KMS-11 (cell line): ENCODE data around the gene PIGV.

ENCODE experiments used
- H2AFZ ChIP-seq: fragments of 200-600 bp; sonication (generic); 2 replicates; pipeline ENCODE4 v1.6.1; 2016; ENCODE audit warnings: antibody characterized with exemption, mixed run types, low read depth
- H3K27ac ChIP-seq: fragments of 200-600 bp; sonication (generic); 2 replicates; pipeline ENCODE4 v1.6.1; 2016; ENCODE audit warnings: mild to moderate bottlenecking, mixed run types
- H3K27me3 ChIP-seq: fragments of 200-600 bp; sonication (generic); 2 replicates; pipeline ENCODE4 v1.6.1; 2017; ENCODE audit warnings: mild to moderate bottlenecking, low read depth, mixed run types, moderate library complexity; ENCODE audit not compliant: insufficient read depth
- H3K36me3 ChIP-seq: fragments of 200-600 bp; sonication (generic); 2 replicates; pipeline ENCODE4 v1.6.1; 2017; ENCODE audit warnings: mild to moderate bottlenecking, mixed run types; ENCODE audit not compliant: insufficient read depth
- H3K4me1 ChIP-seq: fragments of 200-600 bp; sonication (generic); 2 replicates; pipeline ENCODE4 v1.6.1; 2016; ENCODE audit warnings: mild to moderate bottlenecking, low read depth, mixed run types; ENCODE audit not compliant: poor library complexity, severe bottlenecking
- H3K4me2 ChIP-seq: fragments of 200-600 bp; sonication (generic); 2 replicates; pipeline ENCODE4 v1.7.0; 2016; ENCODE audit warnings: mild to moderate bottlenecking, mixed run types
- H3K4me3 ChIP-seq: fragments of 200-600 bp; sonication (generic); IDR thresholded peaks from 2 replicates; pipeline ENCODE4 v1.6.1; 2017; ENCODE audit warnings: low read depth, low read length, mixed read lengths; ENCODE audit not compliant: insufficient read depth
- H3K79me2 ChIP-seq: fragments of 200-600 bp; sonication (generic); 2 replicates; pipeline ENCODE4 v1.6.1; 2016; ENCODE audit warnings: low read depth, mixed run types; ENCODE audit not compliant: insufficient read depth
- H3K9ac ChIP-seq: fragments of 200-600 bp; sonication (generic); 2 replicates; pipeline ENCODE4 v1.6.1; 2016; ENCODE audit warnings: mild to moderate bottlenecking, mixed run types
- H4K20me1 ChIP-seq: fragments of 200-600 bp; sonication (generic); 2 replicates; pipeline ENCODE4 v1.6.1; 2016; ENCODE audit warnings: mild to moderate bottlenecking, mixed run types; ENCODE audit not compliant: insufficient read depth
- CTCF ChIP-seq: fragments of 200-600 bp; sonication (generic); conservative IDR thresholded peaks from 2 replicates; pipeline ENCODE4 v1.6.1; 2017; ENCODE audit warnings: low read depth, mild to moderate bottlenecking, antibody characterized with exemption, low read length, moderate library complexity, mixed read lengths

PIGV gene

GRCh38 chr1:26780344-26780957 lies 7.3 kb upstream of the PIGV start:
- peaks cover 7% of the 10 kb centered on the region for H3K27me3 ChIP-seq
- H3K9ac ChIP-seq, result no peak overlapping the region
- TF ChIP-seq CTCF, result no peak
- peaks cover 9% of the 10 kb centered on the region; the same call in 1 of the 2 replicates for H3K36me3 ChIP-seq
- no peaks in the 10 kb centered on the region for H3K79me2 ChIP-seq
- H4K20me1 ChIP-seq, result 0 out of 2 replicates have a peak, but pooled peaks cover 6% of the 10 kb centered on the region
- peaks cover 38% of the 10 kb centered on the region for H3K4me1 ChIP-seq
- H3K4me2 ChIP-seq, result no peak overlapping the region
- no peak overlapping the region for H2AFZ ChIP-seq
- no peak overlapping the region for H3K27ac ChIP-seq
- no peak overlapping the region for H3K4me3 ChIP-seq

GRCh38 chr1:26781206-26781825 lies 6.4 kb upstream of the PIGV start:
- H2AFZ ChIP-seq, result no peak overlapping the region
- no peak overlapping the region for H3K9ac ChIP-seq
- peaks cover 4% of the 10 kb centered on the region; the same call in 1 of the 2 replicates for H3K36me3 ChIP-seq
- 0 out of 2 replicates have a peak, but pooled peaks cover 6% of the 10 kb centered on the region for H4K20me1 ChIP-seq
- H3K27me3 ChIP-seq, result peaks cover 10% of the 10 kb centered on the region
- H3K79me2 ChIP-seq, result no peaks in the 10 kb centered on the region
- TF ChIP-seq CTCF, result no peak
- H3K4me2 ChIP-seq, result no peak overlapping the region
- no peak overlapping the region for H3K27ac ChIP-seq
- no peak overlapping the region for H3K4me3 ChIP-seq
- peaks cover 47% of the 10 kb centered on the region for H3K4me1 ChIP-seq

- Histone ChIP-seq H3K9ac (no peak overlapping the region), H3K79me2 (no peaks in the 10 kb centered on the region), H2AFZ (no peak overlapping the region), H3K4me2 (no peak overlapping the region), H3K36me3 (peaks cover 4% of the 10 kb centered on the region; the same call in 1 of the 2 replicates), H3K27me3 (peaks cover 10% of the 10 kb centered on the region), H3K4me3 (no peak overlapping the region), H4K20me1 (peaks cover 6% of the 10 kb centered on the region; the same call in 1 of the 2 replicates), H3K4me1 (peaks cover 55% of the 10 kb centered on the region), H3K27ac (no peak overlapping the region)
- no peak for TF ChIP-seq CTCF
Measured at GRCh38 chr1:26782521-26783212, 5.1 kb upstream of the PIGV start.

- Histone ChIP-seq H3K4me1 (peaks cover 57% of the 10 kb centered on the region), H3K79me2 (peaks cover 2% of the 10 kb centered on the region; the same call in 1 of the 2 replicates), H3K36me3 (peaks cover 4% of the 10 kb centered on the region; the same call in 1 of the 2 replicates)
Measured at GRCh38 chr1:26783646-26784022, 4.1 kb upstream of the PIGV start.

More at GRCh38 chr1:26783646-26784022, 4.1 kb upstream of the PIGV start:
- no peak overlapping the region for H3K27ac ChIP-seq
- no peak overlapping the region; the same call in 1 of the 2 replicates for H3K4me2 ChIP-seq
- peaks cover 10% of the 10 kb centered on the region for H3K27me3 ChIP-seq
- no peak overlapping the region for H3K9ac ChIP-seq
- H4K20me1 ChIP-seq, result peaks cover 6% of the 10 kb centered on the region; the same call in 1 of the 2 replicates
- TF ChIP-seq CTCF, result no peak
- H2AFZ ChIP-seq, result no peak overlapping the region
- no peak overlapping the region for H3K4me3 ChIP-seq
